Suppressor macrophage (primary cell): ENCODE results near the gene WDR88.
"Not testable (repeated sequence)": the region's sequence is repeated elsewhere in the genome, so short reads cannot be mapped to it uniquely, and the experiment has no call there.

Experiments
- DNase-seq, 4 experiments: peaks; one replicate each; pipeline ENCODE4 v3.0.0-alpha.2; 2020 to 2022

Gene WDR88

DNA sequence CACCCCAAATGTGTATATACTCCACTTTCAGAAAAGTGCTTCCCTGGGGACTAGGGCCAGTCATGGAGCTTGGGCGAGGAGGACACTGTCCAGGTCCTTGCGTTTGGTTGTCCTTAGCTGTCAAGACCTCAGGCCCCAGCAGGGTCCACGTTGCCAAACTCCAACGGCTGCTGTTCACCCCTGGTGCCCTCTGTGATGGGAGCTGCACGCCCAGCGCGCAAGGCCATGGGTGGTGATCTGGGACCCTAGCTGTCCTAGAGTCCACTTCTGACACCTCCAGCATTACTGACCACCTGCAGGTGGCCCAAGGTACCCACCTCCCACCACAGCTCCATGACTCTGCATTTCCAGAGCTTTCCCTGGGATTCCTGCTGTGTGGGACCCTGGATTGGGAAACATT is 66.3 kb downstream of the WDR88 start:
- no peak for DNase-seq

DNA sequence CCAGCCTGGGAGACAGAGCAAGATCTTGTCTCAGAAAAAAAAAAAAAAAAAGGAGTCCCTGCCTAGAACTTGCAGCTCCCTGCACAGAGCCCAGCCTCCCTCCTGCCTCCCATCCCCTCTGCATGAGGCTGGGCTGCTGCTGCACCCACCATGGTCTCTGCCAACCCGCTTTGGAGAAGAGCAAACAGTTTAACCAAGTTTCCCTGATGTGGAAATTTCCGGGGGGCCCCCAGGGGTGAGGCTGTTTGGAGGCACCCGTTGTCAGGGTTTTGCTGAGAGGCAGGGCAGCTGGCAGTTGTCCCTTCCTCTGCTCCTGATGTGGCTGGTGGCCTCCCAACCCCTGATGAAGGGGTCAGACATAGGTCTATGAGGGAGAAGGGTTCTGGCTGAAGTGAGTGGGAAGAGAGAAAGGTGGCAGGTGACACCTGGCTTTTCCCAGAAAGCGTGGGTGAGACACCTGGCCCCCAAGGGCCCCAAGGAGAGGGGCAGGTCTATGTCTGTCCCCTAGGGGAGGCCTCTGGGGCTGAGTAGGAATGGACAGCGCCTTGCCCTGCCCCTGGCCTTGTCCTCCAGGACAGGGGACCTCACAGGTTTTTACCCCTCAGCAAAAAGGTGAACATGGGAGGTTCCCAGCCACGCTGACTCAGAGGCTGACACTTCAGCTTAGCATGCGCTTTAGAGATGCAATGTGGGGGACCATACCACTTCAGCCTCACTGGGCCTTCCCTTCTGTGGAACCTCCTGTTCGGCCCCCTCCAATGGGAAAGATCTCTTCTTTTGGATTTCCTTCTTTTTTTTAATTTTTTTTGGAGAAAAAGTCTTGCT is 67.7 kb downstream of the WDR88 start:
- no peak for DNase-seq

DNA sequence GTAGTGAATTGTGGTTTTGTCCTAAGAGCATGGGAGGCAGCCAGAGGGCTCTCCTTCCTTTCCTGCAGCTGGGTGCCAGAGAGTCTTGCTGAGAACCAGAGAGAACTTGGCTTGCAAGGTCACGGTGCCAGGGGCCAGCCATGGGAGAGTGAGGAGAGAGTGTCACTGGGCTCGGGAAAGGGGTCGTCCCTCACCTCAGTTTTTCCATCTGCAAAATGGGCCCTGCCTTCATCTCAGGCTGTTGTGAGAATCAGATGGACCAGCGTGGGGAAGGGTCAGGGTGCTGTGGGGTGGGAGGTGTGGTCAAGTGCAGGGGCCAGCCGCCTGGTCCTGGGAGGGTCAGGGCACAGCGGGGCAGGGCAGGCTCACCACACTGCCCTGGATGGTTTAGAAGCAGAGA is 69.6 kb downstream of the WDR88 start:
- no peak for DNase-seq

DNA sequence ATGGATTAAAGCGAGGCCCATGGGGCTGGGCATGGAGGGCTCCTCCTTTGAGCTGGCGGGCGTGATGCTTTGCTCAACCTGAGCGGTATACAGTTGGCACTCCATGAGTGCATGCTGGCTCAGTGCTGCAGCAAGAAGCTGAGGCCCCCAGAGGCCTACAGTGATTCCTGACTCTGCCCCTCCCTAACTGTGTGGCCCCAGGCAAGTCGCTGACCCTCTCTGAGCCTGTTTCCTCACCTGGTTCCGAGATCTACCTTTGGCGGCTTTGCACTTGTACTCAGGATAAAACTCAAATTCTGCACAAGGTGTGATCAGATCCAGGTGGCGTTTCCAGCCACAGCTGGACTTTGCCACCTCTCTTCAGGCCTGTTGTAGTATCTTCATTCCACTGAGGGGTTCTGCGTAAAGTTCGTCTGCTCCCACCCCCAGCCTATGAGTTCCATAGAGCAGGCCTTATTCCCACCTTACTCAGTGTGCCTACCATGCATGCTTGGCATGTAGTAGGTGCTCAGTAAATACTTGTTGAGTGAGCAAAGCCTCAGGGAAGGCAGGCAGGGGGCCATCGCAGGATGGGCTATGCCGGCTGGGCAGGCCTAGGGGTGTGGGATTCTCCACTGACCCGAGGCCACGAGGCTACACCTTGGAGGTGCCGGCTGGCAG is 70.1 kb downstream of the WDR88 start:
- no peak for DNase-seq

DNA sequence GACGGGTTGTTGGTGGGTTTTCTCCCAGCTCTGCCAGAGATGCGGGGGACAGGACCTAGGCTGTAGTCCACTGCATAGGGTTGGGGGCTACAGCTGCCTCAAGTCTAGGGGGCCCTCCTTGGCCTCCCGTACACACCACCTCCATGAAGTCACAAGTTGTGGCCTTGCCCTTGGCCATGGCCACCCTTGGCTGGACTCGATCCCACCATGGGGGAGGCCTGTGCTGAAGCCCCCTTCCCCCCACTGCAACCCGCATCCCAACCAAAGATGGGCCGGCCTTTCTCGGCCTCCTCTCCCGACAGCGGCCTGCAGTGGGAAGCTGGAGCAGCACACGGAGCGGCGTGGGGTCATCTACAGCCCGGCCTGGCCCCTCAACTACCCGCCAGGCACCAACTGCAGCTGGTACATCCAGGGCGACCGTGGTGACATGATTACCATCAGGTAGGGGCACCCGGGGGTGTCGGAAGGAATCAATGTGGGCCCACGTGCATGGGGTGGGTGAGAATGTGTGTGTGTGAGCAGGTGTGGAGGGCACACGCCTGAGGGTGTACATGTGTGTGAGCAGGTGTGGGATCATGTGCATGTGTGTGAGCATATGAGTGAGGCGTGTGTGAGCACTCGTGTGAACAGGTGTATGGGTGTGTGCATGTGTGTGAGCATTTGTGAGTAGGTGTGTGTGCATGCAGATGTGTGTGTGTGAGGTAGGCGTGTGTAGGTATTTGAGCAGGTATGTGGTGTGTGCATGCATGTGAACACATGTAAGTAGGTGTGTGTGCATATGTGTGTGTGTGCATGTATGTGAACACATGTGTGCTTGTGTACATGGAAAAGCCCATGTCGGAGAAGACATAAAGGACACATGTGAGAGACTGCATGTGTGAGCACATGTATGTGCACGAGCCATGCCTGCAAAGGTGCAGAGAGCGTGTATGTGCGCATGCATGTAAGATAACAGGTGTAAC is 70.9 kb downstream of the WDR88 start:
- DNase-seq: no peak

DNA sequence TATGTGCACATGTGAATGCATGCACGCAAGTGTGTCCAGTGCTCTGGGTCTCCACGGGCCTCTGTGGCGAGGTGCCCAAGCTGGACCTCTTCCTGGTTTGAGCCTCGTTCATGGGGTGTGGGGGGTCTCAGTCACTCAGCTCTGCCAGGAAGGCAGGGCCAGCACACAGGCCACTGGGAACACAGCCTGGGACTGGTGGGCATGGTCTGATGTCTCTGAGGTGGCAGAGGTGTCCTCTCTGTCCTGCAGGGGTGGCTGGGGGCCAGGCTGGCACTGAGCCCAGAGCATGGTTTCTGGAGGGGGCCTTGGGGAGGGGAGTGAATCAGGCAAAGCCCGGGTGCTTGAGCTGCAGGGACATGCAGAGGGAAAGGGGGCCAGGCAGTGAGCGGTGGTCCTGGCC is 71.6 kb downstream of the WDR88 start:
- DNase-seq: no peak

DNA sequence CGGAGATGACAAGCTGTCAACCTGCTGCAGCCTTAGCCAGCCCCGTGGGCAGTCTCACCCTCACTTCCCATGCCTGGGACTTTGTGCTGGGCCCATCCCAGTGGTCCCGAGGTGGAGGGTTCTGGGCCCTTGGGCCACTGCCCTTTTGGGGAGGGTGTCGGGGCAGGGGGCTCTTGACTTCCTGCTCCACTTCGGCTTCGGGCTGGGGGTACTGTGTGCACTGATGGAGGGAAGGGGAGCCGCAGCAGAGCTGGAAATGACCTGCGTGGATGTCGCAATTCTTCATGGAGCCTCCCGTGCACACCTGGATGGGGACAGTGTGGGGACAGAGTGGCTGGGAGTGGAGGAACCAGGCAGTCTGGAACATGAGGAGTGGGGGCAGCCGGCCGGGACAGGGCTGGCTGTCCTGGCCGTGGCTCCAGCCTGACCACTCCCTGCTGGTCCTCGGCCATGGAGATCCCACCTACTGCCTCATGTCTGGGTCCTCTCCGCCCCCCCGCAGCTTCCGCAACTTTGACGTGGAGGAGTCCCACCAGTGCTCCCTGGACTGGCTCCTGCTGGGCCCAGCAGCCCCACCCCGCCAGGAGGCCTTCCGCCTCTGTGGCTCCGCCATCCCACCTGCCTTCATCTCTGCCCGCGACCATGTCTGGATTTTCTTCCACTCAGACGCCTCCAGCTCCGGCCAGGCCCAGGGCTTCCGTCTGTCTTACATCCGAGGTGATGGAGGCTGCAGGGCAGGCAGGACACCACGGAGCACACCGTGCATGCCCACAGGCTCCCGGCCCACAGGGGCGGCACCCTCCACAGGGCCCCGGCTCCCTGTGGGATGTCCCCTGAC is 72.4 kb downstream of the WDR88 start:
- no peak for DNase-seq

DNA sequence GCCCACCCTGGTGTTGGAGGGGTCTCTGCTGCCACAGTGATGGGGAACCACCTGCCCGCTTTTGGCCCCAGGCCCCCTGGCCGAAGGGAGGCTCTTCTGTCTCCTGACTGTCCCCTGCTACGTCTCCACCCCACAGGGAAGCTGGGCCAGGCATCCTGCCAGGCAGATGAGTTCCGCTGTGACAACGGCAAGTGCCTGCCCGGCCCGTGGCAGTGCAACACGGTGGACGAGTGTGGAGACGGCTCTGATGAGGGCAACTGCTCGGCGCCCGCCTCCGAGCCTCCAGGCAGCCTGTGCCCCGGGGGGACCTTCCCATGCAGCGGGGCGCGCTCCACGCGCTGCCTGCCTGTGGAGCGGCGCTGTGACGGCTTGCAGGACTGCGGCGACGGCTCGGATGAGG is 73.2 kb downstream of the WDR88 start:
- no peak for DNase-seq

DNA sequence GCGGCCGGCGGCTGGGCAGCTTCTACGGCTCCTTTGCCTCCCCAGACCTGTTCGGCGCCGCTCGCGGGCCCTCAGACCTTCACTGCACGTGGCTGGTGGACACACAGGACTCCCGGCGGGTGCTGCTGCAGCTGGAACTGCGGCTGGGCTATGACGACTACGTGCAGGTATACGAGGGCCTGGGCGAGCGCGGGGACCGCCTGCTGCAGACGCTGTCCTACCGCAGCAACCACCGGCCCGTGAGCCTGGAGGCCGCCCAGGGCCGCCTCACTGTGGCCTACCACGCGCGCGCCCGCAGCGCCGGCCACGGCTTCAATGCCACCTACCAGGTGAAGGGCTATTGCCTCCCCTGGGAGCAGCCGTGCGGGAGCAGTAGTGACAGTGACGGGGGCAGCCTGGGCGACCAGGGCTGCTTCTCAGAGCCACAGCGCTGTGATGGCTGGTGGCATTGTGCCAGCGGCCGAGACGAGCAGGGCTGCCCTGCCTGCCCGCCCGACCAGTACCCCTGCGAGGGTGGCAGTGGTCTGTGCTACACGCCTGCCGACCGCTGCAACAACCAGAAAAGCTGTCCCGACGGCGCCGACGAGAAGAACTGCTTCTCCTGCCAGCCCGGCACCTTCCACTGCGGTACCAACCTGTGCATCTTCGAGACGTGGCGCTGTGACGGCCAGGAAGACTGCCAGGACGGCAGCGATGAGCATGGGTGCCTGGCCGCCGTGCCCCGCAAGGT is 73.8 kb downstream of the WDR88 start:
- no peak for DNase-seq

DNA sequence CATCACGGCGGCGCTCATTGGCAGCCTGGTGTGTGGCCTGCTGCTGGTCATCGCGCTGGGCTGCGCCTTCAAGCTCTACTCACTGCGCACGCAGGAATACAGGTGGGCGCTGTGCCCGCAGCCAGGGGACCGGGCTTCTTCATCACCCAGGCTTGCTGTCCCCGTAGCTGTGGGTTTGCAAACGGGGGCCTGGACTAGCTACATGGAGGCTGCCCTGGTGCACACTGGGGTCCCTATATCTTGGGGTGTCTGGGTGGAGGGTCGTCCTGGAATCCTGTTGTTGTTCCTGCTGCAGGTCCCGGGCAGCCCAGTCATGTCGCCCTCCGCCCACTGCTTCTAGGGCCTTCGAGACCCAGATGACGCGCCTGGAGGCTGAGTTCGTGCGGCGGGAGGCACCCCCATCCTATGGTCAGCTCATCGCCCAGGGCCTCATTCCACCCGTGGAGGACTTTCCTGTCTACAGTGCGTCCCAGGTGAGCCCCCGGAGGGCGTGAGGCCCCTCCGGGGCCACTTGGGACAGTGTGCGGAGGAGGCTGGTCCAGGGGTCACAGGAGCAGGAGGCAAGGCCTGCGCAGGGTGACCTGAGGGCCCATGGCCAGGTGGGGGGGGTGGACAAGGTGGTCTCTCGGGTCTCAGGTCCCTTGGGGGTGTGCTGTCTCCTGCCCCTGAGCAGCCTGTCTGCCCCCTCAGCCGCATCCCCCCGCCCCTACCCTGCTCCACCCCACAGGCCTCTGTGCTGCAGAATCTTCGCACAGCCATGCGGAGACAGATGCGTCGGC is 74.5 kb downstream of the WDR88 start:
- no peak for DNase-seq

DNA sequence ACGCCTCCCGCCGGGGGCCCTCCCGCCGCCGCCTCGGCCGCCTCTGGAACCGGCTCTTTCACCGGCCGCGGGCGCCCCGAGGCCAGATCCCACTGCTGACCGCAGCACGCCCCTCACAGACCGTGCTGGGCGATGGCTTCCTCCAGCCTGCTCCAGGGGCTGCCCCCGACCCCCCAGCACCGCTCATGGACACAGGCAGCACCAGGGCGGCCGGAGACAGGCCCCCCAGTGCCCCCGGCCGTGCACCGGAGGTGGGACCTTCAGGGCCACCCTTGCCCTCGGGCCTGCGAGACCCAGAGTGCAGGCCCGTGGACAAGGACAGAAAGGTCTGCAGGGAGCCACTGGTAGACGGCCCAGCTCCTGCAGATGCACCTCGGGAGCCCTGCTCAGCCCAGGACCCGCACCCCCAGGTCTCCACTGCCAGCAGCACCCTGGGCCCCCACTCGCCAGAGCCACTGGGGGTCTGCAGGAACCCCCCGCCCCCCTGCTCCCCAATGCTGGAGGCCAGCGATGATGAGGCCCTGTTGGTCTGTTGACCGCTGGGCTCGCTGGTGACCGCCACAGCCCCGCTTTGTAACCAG is 75.2 kb downstream of the WDR88 start:
- DNase-seq: no peak

DNA sequence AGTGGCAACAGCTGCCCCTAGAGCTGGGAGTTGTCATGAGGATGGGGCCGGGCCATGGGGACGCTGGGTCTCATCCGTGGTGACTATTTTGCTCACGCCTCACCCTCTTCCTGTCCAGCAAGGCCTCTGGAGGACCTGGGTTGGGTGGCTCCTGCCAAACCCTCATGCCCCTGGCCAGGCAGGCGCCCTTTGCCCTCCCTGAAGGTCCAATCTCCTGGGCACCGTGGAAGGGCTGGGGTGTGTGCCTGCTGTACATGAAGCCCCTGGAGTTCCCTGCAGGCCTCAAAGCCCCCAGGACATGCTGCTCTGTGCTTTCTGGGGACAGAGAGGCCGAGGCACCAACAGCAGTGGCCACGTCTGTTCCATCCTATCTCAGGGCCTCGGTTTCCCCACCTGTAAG is 76.0 kb downstream of the WDR88 start:
- DNase-seq: no peak

DNA sequence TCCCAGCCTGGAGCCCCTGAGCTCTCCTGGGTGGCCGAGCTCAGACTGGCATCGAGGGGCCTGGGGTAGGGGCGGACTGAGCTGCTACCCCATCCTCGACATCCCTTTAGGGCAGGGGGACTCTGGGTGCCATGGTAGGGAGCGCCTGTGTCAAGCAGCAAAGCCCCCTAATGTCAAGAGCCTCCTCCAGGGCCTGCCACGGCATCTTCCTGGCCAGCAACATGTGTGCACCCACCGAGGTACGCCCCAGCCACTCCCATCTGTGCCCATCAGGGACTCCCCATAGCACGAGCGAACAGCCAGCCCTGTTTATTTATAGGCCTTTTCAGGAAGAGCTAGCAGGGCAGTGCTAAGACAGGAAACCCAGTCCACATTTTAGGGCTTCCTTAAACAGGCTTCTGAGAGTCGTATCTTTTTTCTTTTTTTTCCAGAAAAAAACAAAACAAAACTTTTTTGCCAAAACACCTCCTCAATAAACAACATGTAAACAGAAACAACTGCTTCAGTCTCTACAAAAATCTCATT is 76.5 kb downstream of the WDR88 start:
- DNase-seq: peak; percentile 29 to 69 (median 51)

DNA sequence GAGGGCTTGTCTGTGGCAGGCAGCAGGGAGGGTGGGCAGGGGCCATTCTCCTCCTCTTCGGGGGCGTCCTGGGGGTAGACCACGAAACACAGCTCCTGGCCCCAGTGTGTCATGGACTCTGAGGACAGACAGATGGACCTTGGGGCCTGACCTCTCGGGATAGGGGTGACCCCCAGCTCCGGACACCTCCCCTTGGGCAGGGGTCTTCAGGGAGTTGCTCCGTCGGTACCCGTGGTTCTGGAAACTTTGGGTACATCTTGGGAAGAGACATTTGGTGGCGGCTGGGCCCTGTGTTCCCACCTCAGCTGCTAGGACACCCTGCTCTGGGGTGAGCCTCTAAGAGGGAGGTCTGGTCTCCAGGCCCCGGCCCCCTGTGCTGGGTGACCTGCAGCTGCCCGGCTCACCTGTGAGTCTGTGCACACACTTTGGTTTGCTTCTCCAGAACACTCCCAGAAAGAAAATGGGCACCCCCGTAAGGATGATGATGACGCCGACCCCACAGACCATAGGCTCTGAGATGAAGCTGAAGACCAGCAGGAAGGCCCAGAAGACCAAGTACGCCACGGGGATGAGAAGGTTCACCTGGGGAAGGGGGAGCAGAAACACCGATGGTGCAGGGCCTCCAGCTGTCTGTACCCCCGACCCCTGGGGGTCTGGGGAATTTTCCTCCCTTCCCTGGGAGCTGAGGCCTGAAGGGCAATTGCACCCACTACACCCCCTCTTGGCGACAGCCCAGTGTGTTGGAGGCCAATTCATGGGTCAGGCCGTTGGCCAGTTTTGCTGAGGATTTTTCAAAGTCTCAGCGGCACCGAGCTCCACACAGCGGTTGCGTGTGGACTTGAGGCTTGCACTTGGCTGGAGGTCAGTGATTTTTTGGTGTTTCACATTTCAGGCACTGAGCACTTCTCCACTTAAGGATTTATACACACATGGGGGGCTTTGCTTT is 77.3 kb downstream of the WDR88 start:
- no peak for DNase-seq

DNA sequence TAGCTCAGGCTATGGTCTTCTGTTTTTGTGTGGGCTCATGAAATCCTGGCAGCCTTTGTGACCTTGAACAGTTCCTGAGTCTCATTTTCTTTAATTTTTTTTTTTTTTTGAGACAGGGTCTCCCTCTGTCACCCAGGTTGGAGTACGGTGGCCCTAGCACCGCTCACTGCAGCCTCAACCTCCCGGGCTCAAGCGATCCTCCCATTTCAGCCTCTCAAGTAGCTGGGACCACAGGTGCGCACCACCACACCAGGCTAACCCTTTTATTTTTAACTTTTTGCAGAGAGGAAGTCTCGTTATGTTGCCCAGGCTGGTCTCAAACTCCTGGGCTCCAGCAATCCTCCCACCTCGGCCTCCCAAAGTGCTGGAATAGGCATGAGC is 77.9 kb downstream of the WDR88 start:
- not testable (repeated sequence) for DNase-seq

DNA sequence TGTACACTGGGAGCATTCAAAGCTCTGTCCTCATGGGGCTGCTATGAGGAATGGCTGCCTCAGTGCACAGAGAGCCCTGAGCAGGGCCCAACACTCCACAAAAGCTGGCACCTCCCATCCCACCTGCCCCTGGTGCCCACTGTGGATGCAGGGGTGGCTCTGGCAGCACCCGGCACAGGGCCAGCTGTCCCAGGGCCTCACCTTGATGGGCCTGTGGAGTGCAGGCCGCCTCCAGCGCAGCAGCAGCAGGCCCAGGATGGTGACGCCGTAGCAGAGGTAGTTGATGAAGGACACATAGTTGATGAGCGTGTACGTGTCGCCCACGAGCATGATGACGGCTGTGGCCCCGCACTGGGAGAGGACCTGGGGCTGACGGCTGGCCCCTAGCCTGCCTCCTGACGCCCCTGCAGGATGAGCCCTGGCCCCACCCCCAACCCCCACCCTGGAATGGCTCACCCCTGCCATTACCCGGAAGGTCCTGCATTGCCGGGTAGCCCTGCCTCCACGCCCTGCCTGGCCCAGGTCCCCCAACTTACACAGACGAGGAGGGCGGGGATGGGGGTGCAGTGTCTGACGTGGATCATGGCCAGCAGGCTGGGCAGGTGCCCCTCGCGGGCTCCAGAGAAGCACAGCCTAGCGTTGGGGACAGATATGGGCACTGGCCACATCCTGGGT is 78.5 kb downstream of the WDR88 start:
- DNase-seq: no peak

DNA sequence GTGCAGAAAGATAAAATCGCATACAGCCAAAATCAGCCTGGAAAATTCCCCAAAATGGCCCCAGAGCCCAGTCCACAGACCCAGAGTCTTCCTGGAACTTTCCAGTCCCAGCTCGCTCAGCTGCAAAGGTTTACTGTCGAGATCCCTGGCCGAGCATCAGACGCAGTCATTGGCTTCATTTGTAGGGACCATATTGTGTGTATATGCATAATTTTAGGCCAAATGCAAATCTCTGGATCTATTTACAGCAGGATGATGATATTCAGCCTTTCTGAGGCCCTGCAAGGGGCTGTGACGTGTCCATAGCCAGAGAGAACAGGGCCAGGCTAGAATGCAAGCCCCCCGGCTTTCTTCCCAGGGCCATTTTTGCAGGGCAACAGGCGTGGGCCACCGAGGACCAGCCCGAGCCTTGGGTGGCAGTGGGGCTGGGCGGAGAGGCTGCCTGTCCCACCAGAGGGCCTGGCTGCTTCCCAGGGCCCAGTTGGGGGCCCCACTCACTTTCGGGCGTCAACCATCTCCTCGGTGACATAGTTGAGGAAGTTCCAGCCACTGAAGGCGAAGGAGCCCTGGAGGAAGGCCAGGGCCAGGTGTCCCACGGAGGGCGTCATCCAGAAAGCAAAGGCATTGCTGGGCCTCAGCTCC is 80.0 kb downstream of the WDR88 start:
- no peak for DNase-seq
